Skeletal muscle satellite cell (primary cell): Measurements from ENCODE around the gene TMEM203.

Experiments used
- H3K27me3 ChIP-seq: 2 replicates; pipeline ENCODE4 v1.7.0; 2013; ENCODE audit warnings: low read length; ENCODE audit not compliant: control insufficient read depth, insufficient read depth
- H3K36me3 ChIP-seq: 2 replicates; pipeline ENCODE4 v1.7.0; 2013; ENCODE audit warnings: mild to moderate bottlenecking, control low read depth, low read length; ENCODE audit not compliant: insufficient read depth
- H3K4me1 ChIP-seq: 2 replicates; pipeline ENCODE4 v1.7.0; 2013; ENCODE audit warnings: low read length; ENCODE audit not compliant: control insufficient read depth, insufficient read depth
- H3K4me2 ChIP-seq: 2 replicates; pipeline ENCODE4 v1.7.0; 2013; ENCODE audit warnings: mild to moderate bottlenecking, low read length
- H3K4me3 ChIP-seq: 2 replicates; pipeline ENCODE4 v1.7.0; 2013; ENCODE audit warnings: low read length
- H3K9ac ChIP-seq: 2 replicates; pipeline ENCODE4 v1.7.0; 2013; ENCODE audit warnings: mild to moderate bottlenecking, low read depth, low read length, moderate library complexity
- H3K9me3 ChIP-seq: replicated peaks from 2 replicates; pipeline ENCODE4 v1.7.0; 2013; ENCODE audit warnings: mild to moderate bottlenecking, control low read depth, low read length

The TMEM203 gene

GRCh38 chr9:137167277-137167746 is 38.1 kb downstream of the TMEM203 start:
- no peaks in the 10 kb centered on the region for H3K36me3 ChIP-seq
- H3K4me2 ChIP-seq = no peak overlapping the region
- H3K4me1 ChIP-seq = peaks cover 11% of the 10 kb centered on the region
- H3K9me3 ChIP-seq = no peaks in the 10 kb centered on the region
- H3K9ac ChIP-seq = no peak overlapping the region
- peaks cover 88% of the 10 kb centered on the region for H3K27me3 ChIP-seq
- no peak overlapping the region for H3K4me3 ChIP-seq

GRCh38 chr9:137166380-137167229 is 38.8 kb downstream of the TMEM203 start:
- Histone ChIP-seq H3K9ac (no peak overlapping the region), H3K36me3 (no peaks in the 10 kb centered on the region), H3K4me1 (peaks cover 11% of the 10 kb centered on the region), H3K9me3 (no peaks in the 10 kb centered on the region), H3K4me3 (no peak overlapping the region), H3K4me2 (no peak overlapping the region), H3K27me3 (peaks cover 83% of the 10 kb centered on the region)

GRCh38 chr9:137165250-137165836 is 40.1 kb downstream of the TMEM203 start:
- peaks cover 78% of the 10 kb centered on the region for H3K27me3 ChIP-seq
- no peak overlapping the region for H3K9ac ChIP-seq
- no peak overlapping the region for H3K4me2 ChIP-seq
- H3K4me1 ChIP-seq = peaks cover 11% of the 10 kb centered on the region
- H3K9me3 ChIP-seq = no peaks in the 10 kb centered on the region
- H3K36me3 ChIP-seq = no peaks in the 10 kb centered on the region
- H3K4me3 ChIP-seq = no peak overlapping the region

GRCh38 chr9:137164370-137165249 is 40.8 kb downstream of the TMEM203 start:
- Histone ChIP-seq H3K9me3 (no peaks in the 10 kb centered on the region), H3K4me1 (peaks cover 11% of the 10 kb centered on the region), H3K4me3 (no peak overlapping the region), H3K9ac (no peak overlapping the region), H3K4me2 (no peak overlapping the region), H3K36me3 (no peaks in the 10 kb centered on the region), H3K27me3 (peaks cover 77% of the 10 kb centered on the region)

GRCh38 chr9:137163805-137164204 is 41.6 kb downstream of the TMEM203 start:
- peaks cover 4% of the 10 kb centered on the region for H3K4me1 ChIP-seq
- H3K4me3 ChIP-seq = no peak overlapping the region
- H3K4me2 ChIP-seq = no peak overlapping the region
- H3K36me3 ChIP-seq = no peaks in the 10 kb centered on the region
- no peak overlapping the region for H3K9ac ChIP-seq
- peaks cover 77% of the 10 kb centered on the region for H3K27me3 ChIP-seq
- no peaks in the 10 kb centered on the region for H3K9me3 ChIP-seq

- no peaks in the 10 kb centered on the region for H3K36me3 ChIP-seq
- no peaks in the 10 kb centered on the region for H3K4me1 ChIP-seq
- H3K4me3 ChIP-seq = peak overlapping the region; percentile 28
- H3K9me3 ChIP-seq = no peaks in the 10 kb centered on the region
- no peak overlapping the region for H3K9ac ChIP-seq
- peak overlapping the region; percentile 78 for H3K4me2 ChIP-seq
- peaks cover 79% of the 10 kb centered on the region for H3K27me3 ChIP-seq
Measured at GRCh38 chr9:137163365-137163715, 42.1 kb downstream of the TMEM203 start.

GRCh38 chr9:137162505-137163364 is 42.7 kb downstream of the TMEM203 start:
- no peak overlapping the region for H3K9ac ChIP-seq
- no peaks in the 10 kb centered on the region for H3K36me3 ChIP-seq
- H3K4me1 ChIP-seq = no peaks in the 10 kb centered on the region
- H3K9me3 ChIP-seq = no peaks in the 10 kb centered on the region
- H3K27me3 ChIP-seq = peaks cover 81% of the 10 kb centered on the region
- H3K4me2 ChIP-seq = peak overlapping the region; percentile 78
- H3K4me3 ChIP-seq = peak overlapping the region; percentile 28

- Histone ChIP-seq H3K4me3 (no peak overlapping the region), H3K27me3 (peaks cover 84% of the 10 kb centered on the region), H3K4me2 (no peak overlapping the region), H3K9me3 (no peaks in the 10 kb centered on the region), H3K4me1 (peaks cover under 1% of the 10 kb centered on the region), H3K36me3 (no peaks in the 10 kb centered on the region), H3K9ac (no peak overlapping the region)
Measured at GRCh38 chr9:137161558-137162486, 43.6 kb downstream of the TMEM203 start.

- Histone ChIP-seq H3K9me3 (no peaks in the 10 kb centered on the region), H3K4me2 (no peak overlapping the region), H3K9ac (no peak overlapping the region), H3K4me1 (peaks cover 4% of the 10 kb centered on the region), H3K27me3 (peaks cover 84% of the 10 kb centered on the region), H3K4me3 (no peak overlapping the region), H3K36me3 (no peaks in the 10 kb centered on the region)
Measured at GRCh38 chr9:137160716-137161557, 44.5 kb downstream of the TMEM203 start.
